LNCAP (cell line): ENCODE data around the gene ARHGAP15.

Experiments used
- CTCF ChIP-seq: fragments of 450-650 bp; IDR thresholded peaks from 2 replicates; pipeline ENCODE4 v1.5.1; 2017; ENCODE audit warnings: mild to moderate bottlenecking

Gene ARHGAP15

GRCh38 chr2:143229952-143230351 lies 100.7 kb downstream of the ARHGAP15 start:
- no peak for TF ChIP-seq CTCF

- no peak for TF ChIP-seq CTCF
Measured at GRCh38 chr2:143230506-143231253, 101.5 kb downstream of the ARHGAP15 start.

GRCh38 chr2:143231254-143231645 lies 102.0 kb downstream of the ARHGAP15 start:
- no peak for TF ChIP-seq CTCF

- no peak for TF ChIP-seq CTCF
Measured at GRCh38 chr2:143237146-143237777, 108.0 kb downstream of the ARHGAP15 start.

GRCh38 chr2:143241403-143242088 lies 112.3 kb downstream of the ARHGAP15 start:
- no peak for TF ChIP-seq CTCF

- TF ChIP-seq CTCF, result no peak
Measured at GRCh38 chr2:143246246-143246645, 117.0 kb downstream of the ARHGAP15 start.

- no peak for TF ChIP-seq CTCF
Measured at GRCh38 chr2:143246815-143247744, 117.9 kb downstream of the ARHGAP15 start.
